Stimulated activated CD8-positive, alpha-beta memory T cell treated with anti-CD3 and anti-CD28 coated beads, Interleukin-7, amount 100 ng/mL, for 1 hour (primary cell): ENCODE data around the gene AMBP.

Source experiments
- DNase-seq, 2 donors: peaks; one replicate each; pipeline ENCODE4 v3.0.0-alpha.2; 2020; ENCODE audit warnings: low read depth in 2 of 2

The AMBP gene

GRCh38 chr9:114031037-114031630, 47.0 kb downstream of the AMBP start:
- no peak for DNase-seq

- DNase-seq = no peak
These were observed 47.7 kb downstream of the AMBP start for GRCh38 chr9:114030364-114030763.

GRCh38 chr9:114029311-114030170, 48.6 kb downstream of the AMBP start:
- no peak for DNase-seq

- no peak for DNase-seq
These were observed 49.5 kb downstream of the AMBP start for GRCh38 chr9:114028646-114029045.

- no peak for DNase-seq
These were observed 50.1 kb downstream of the AMBP start for GRCh38 chr9:114027863-114028465.

GRCh38 chr9:114027159-114027862, 50.8 kb downstream of the AMBP start:
- DNase-seq = no peak

- no peak for DNase-seq
These were observed 51.8 kb downstream of the AMBP start for GRCh38 chr9:114026335-114026734.

GRCh38 chr9:114025760-114026159, 52.3 kb downstream of the AMBP start:
- DNase-seq = no peak

- DNase-seq = no peak
These were observed 52.8 kb downstream of the AMBP start for GRCh38 chr9:114025196-114025753.

GRCh38 chr9:114023961-114024360, 54.1 kb downstream of the AMBP start:
- no peak for DNase-seq

- no peak for DNase-seq
These were observed 56.5 kb downstream of the AMBP start for GRCh38 chr9:114021578-114021977.

GRCh38 chr9:114017741-114018715, 60.1 kb downstream of the AMBP start:
- DNase-seq = no peak

GRCh38 chr9:114016629-114017423, 61.3 kb downstream of the AMBP start:
- no peak for DNase-seq

- no peak for DNase-seq
These were observed 62.0 kb downstream of the AMBP start for GRCh38 chr9:114016101-114016500.

- DNase-seq = no peak
These were observed 62.5 kb downstream of the AMBP start for GRCh38 chr9:114015607-114016006.

- DNase-seq = no peak
These were observed 64.1 kb downstream of the AMBP start for GRCh38 chr9:114014044-114014443.

- DNase-seq = no peak
These were observed 66.0 kb downstream of the AMBP start for GRCh38 chr9:114012126-114012525.

GRCh38 chr9:114011313-114011712, 66.8 kb downstream of the AMBP start:
- DNase-seq = no peak
